NCI-H82 (cell line): Measurements from ENCODE around the gene SAMM50.
A peak's percentile ranks its signal among the peaks of the same experiment; 100 is the strongest.

Source experiments
- DNase-seq: peaks from one replicate; lab custom pipeline; 2025; lab: John Stamatoyannopoulos, UW

The SAMM50 gene

GRCh38 chr22:43976861-43977795, 21.9 kb downstream of the SAMM50 start:
- DNase-seq: no peak

- no peak for DNase-seq
These were observed 23.3 kb downstream of the SAMM50 start for GRCh38 chr22:43978558-43978957.

- no peak for DNase-seq
These were observed 25.3 kb downstream of the SAMM50 start for GRCh38 chr22:43980579-43980978.

GRCh38 chr22:43980996-43981395, 25.8 kb downstream of the SAMM50 start:
- DNase-seq: no peak

GRCh38 chr22:43983808-43984207, 28.6 kb downstream of the SAMM50 start:
- DNase-seq: no peak

- no peak for DNase-seq
These were observed 30.3 kb downstream of the SAMM50 start for GRCh38 chr22:43985532-43985931.

- DNase-seq: no peak
These were observed 33.0 kb downstream of the SAMM50 start for GRCh38 chr22:43988116-43988820.

- DNase-seq: no peak
These were observed 33.7 kb downstream of the SAMM50 start for GRCh38 chr22:43988960-43989359.

- peak; percentile 38 for DNase-seq
These were observed 34.8 kb downstream of the SAMM50 start for GRCh38 chr22:43990044-43990443.

- no peak for DNase-seq
These were observed 36.2 kb downstream of the SAMM50 start for GRCh38 chr22:43991316-43992020.

GRCh38 chr22:43992331-43992821, 37.1 kb downstream of the SAMM50 start:
- DNase-seq: no peak

- peak; percentile 72 for DNase-seq
These were observed 38.0 kb downstream of the SAMM50 start for GRCh38 chr22:43993072-43993760.

- no peak for DNase-seq
These were observed 38.8 kb downstream of the SAMM50 start for GRCh38 chr22:43994006-43994405.

- DNase-seq: no peak
These were observed 39.2 kb downstream of the SAMM50 start for GRCh38 chr22:43994416-43994815.

GRCh38 chr22:43995057-43995685, 39.9 kb downstream of the SAMM50 start:
- DNase-seq: no peak

- no peak for DNase-seq
These were observed 40.5 kb downstream of the SAMM50 start for GRCh38 chr22:43995798-43996169.

- no peak for DNase-seq
These were observed 41.1 kb downstream of the SAMM50 start for GRCh38 chr22:43996170-43996980.

- peak; percentile 59 for DNase-seq
These were observed 41.7 kb downstream of the SAMM50 start for GRCh38 chr22:43996981-43997265.

GRCh38 chr22:43998679-43999264, 43.5 kb downstream of the SAMM50 start:
- no peak for DNase-seq

GRCh38 chr22:43999378-43999777, 44.1 kb downstream of the SAMM50 start:
- DNase-seq: no peak
